Activated T-cell treated with anti-CD3 and anti-CD28 coated beads, Interleukin-2, amount 50 U/mL, for 24 hours (primary cell): Measurements from ENCODE around the gene PHAX.
A peak's percentile ranks its signal among the peaks of the same experiment; 100 is the strongest.
"Not testable (repeated sequence)": the region's sequence is repeated elsewhere in the genome, so short reads cannot be mapped to it uniquely, and the experiment has no call there.

Experiments used
- DNase-seq: peaks from one replicate; pipeline ENCODE4 v3.0.0-alpha.2; 2020
- H3K27ac Mint-ChIP-seq: 2 replicates; pipeline ENCODE4 v1.8.0; 2020; ENCODE audit warnings: mild to moderate bottlenecking, mixed read lengths
- H3K27me3 Mint-ChIP-seq: 2 replicates; pipeline ENCODE4 v1.8.0; 2020; ENCODE audit warnings: mixed read lengths
- H3K36me3 Mint-ChIP-seq: 2 replicates; pipeline ENCODE4 v1.8.0; 2020; ENCODE audit warnings: low read depth, mixed read lengths
- H3K4me1 Mint-ChIP-seq: 2 replicates; pipeline ENCODE4 v1.8.0; 2020; ENCODE audit warnings: low read depth, mixed read lengths
- H3K4me3 Mint-ChIP-seq: 2 replicates; pipeline ENCODE4 v1.8.0; 2020; ENCODE audit warnings: mild to moderate bottlenecking, moderate library complexity, mixed read lengths
- H3K9me3 Mint-ChIP-seq: 2 replicates; pipeline ENCODE4 v1.8.0; 2020; ENCODE audit warnings: mixed read lengths

PHAX gene

DNA sequence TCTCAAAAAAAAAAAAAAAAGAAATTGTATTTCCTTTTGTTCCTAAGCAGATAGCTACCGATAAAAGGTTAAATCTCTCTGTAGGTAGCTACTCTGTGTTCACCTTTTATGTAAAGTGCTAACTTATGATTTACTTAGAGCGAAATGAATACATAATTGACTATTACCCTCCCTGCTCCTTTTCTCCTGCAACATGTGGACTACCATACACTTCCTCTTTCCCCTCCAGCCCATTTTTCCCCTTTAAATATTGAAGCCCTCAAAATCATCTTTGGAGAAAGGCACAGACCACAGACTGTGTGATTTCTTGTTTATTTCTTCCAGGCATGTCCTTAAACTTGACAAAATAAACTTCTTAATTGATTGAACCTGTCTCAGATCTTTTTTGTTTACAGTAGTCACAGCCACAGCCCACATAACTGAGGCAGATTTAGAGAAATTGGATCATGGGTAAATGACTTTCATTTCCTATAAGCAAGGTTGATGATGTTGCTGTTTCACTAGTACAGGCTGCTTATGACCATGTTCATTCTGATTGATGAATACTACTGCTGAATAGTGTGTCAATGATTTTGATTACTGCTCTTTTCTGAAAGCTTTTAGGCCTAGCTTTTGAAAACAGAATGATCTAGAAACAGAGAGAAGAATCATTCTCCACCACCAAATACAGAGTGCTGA, 59.2 kb downstream of the PHAX start:
- Mint-ChIP-seq H3K36me3 (no peaks in the 10 kb centered on the region), H3K4me3 (no peak overlapping the region), H3K27ac (peak overlapping the region; percentile 54), H3K4me1 (peaks cover 6% of the 10 kb centered on the region), H3K27me3 (no peaks in the 10 kb centered on the region), H3K9me3 (no peaks in the 10 kb centered on the region)
- DNase-seq, result no peak

DNA sequence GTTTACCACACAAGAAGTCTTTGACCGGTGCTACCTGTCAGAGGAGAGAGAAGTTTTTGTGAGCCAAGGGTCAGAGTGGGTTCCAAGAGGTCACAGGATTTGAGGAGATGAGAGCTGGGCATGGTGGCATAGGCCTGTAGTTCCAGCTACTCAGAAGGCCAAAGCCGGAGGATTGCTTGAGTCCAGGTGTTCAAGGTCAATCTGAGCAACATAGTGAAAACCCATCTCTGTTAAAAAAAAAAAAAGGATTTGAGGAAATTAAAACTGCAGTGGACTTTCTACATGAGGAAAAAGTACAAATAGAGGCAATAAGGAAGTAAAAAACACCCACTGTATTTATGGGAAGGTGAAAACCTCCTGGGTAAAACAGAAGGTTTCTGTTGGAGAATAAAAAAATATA, 63.8 kb downstream of the PHAX start:
- H3K9me3 Mint-ChIP-seq, result no peaks in the 10 kb centered on the region
- H3K27me3 Mint-ChIP-seq, result no peaks in the 10 kb centered on the region
- H3K36me3 Mint-ChIP-seq, result no peaks in the 10 kb centered on the region
- no peak for DNase-seq
- no peak overlapping the region for H3K4me3 Mint-ChIP-seq
- no peak overlapping the region for H3K27ac Mint-ChIP-seq
- H3K4me1 Mint-ChIP-seq, result peaks cover 6% of the 10 kb centered on the region

GRCh38 chr5:126670109-126670508, 69.4 kb downstream of the PHAX start:
- H3K27ac Mint-ChIP-seq, H3K4me3 Mint-ChIP-seq, H3K36me3 Mint-ChIP-seq, H3K9me3 Mint-ChIP-seq, H3K27me3 Mint-ChIP-seq, H3K4me1 Mint-ChIP-seq, DNase-seq: not testable (repeated sequence)

DNA sequence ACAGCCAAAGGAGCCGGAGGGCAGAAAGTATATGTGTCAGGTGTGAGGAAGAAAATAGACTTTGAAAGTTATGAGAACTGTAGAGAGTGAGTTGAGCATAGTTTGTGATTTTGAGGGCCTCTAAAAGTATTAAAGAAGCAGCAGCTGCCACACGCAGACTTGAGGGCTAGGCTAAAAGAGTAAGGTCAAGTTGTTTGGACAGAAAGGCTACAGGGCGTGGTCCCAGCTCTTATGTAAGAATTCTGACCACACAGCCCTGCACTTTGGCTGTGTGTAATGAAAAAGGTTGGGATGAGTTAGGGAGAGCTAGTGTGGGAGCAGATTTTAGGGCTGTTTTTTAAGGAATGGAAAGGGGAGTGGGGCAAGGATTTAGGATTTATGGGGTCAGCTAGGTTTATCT, 70.9 kb downstream of the PHAX start:
- H3K36me3 Mint-ChIP-seq, H3K27me3 Mint-ChIP-seq, H3K9me3 Mint-ChIP-seq, DNase-seq, H3K4me3 Mint-ChIP-seq, H3K27ac Mint-ChIP-seq, H3K4me1 Mint-ChIP-seq: not testable (repeated sequence)

DNA sequence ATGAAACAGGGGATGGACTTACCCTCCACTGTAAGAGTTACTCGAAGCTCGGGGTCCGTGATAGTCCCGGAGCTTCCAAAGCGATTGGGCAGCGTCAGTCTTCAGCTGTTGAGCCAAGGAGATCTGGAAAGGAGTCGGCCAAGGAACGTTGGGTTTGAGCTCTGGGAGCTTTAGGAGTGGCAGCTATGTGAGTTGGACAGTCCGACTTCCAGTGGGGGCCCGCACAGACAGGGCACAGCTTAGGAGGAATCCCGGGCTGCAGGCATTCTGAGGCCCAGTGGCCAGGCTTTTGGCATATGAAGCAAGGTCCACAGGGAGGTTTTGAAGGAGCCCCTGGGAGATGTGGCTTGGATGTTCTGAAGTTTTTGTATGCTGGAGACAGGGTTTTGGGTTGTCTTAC, 72.7 kb downstream of the PHAX start:
- Mint-ChIP-seq H3K4me3 (no peak overlapping the region), H3K27ac (no peak overlapping the region), H3K9me3 (no peaks in the 10 kb centered on the region), H3K36me3 (no peaks in the 10 kb centered on the region), H3K4me1 (peaks cover 5% of the 10 kb centered on the region), H3K27me3 (no peaks in the 10 kb centered on the region)
- no peak for DNase-seq

DNA sequence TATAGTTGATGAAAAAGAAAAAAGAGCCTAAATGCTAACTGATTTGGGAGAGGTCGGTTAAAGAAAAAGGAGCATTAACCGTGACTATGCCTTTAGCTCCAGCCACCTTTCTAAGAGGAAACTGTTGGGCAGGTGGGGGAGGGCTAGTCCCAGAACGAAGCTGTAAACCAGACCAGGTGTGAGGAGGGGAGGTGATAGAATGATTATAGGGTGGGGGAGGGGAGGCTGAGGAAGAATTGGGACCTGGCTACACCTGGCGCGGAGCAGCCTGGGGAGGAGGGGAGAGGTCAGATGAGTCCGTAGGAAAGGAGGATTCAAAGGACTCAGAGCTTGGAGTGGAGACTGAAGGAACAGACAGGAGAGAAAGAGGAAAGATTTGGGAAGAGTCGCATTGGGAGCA, 73.4 kb downstream of the PHAX start:
- no peak overlapping the region for H3K27ac Mint-ChIP-seq
- H3K4me3 Mint-ChIP-seq, result no peak overlapping the region
- peaks cover 5% of the 10 kb centered on the region for H3K4me1 Mint-ChIP-seq
- no peak for DNase-seq
- H3K27me3 Mint-ChIP-seq, result no peaks in the 10 kb centered on the region
- no peaks in the 10 kb centered on the region for H3K9me3 Mint-ChIP-seq
- no peaks in the 10 kb centered on the region for H3K36me3 Mint-ChIP-seq

DNA sequence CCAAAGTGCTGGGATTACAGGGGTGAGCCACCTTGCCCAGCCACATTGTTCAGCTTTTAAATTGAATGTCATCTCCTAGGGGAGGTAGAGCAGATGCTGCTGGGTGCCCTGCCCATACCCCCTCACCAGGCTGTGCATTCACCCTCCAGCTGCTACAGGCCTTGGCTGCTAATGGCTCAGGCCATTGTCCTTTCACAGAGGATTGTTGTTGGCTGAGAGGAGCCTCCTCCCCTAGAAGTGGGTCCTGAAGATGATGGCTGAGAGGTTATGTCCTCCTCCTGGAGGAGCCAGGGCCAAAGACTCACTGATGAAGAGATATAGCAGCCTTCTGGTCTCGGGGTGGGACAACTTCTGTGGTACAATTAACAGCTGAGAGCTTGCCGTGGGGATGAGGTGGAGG, 74.6 kb downstream of the PHAX start:
- Mint-ChIP-seq H3K9me3 (no peaks in the 10 kb centered on the region), H3K27ac (no peak overlapping the region), H3K4me1 (peaks cover 5% of the 10 kb centered on the region), H3K4me3 (no peak overlapping the region), H3K27me3 (no peaks in the 10 kb centered on the region), H3K36me3 (no peaks in the 10 kb centered on the region)
- DNase-seq, result no peak

GRCh38 chr5:126676195-126676624, 75.5 kb downstream of the PHAX start:
- Mint-ChIP-seq H3K27ac (peak overlapping the region; percentile 24), H3K9me3 (no peaks in the 10 kb centered on the region), H3K27me3 (no peaks in the 10 kb centered on the region), H3K4me3 (no peak overlapping the region), H3K4me1 (peaks cover 5% of the 10 kb centered on the region), H3K36me3 (no peaks in the 10 kb centered on the region)
- peak; percentile 61 for DNase-seq
